ENCODE results near the gene SIRT4. TPM values are rescaled to one million over a fixed set of nuclear protein-coding genes. Genes with fewer than 3 reads are reported as not detected.

The SIRT4 gene
- total RNA-seq, 1 experiment from 2014 or later = 2.1 TPM

DNA sequence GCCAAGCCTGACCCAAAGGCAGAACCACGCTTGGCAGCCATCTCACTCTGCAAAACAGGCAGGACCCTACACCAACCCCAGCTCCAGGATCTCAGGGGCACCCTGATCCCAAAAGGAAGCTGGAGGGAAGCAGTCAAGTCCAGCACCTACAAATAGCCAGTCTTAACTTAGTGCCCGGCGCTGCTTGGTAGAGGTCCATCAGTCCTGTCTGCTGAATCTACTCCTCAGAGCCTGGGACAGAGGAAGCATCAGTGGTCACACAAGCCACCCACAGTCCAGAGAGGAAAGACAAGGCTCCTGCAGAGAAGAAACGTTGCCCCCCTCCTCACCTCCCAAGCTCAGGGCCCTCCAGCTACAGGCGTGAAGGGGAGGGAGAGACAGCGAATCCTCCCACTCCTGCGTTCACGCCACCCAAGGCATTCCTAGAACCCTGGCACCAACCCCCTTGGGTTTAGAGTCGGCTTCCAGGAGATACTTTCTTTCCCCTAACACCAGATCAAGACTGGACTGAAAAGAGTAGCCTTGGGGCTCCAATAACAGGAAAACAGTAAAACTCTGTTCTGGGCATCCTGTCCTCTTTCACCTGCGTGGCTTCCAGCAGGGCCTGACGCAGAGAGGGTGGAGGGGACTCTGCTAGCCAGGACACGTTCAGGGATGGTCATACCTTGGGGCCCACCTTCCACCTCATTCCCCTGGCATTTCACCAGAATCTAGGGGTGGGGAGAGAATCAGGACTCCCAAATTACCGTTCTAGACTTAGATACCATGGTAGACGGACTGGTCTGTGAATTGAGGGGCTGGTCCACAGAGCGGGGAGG lies 37.8 kb upstream of the SIRT4 start:
- ChIA-PET POLR2A (interaction anchor here (0.6 to 4.7 kb wide), 7 partner anchors 19 to 63 kb away, joined by 3 to 117 read pairs (median 9); partner anchors contain the start of genes RNU4-1, RNU4-2 and RPLP0), CTCF (interaction anchor here (1.6 to 7.3 kb wide), 3 partner anchors 27 to 63 kb away, joined by 27 to 229 read pairs (median 73); partner anchors contain the start of gene RPLP0)
- H3K9me3 Mint-ChIP-seq (ENCODE audit: unreplicated experiment) = no peaks in the 10 kb centered on the region
- no peaks in the 10 kb centered on the region for H3K27me3 Mint-ChIP-seq (ENCODE audit: insufficient read depth, unreplicated experiment)
- peaks cover 22% of the 10 kb centered on the region for H3K36me3 Mint-ChIP-seq (ENCODE audit: insufficient read depth, unreplicated experiment)
- no peaks in the 10 kb centered on the region; the same call in 1 of the 2 replicates for H3K36me3 ChIP-seq (ENCODE audit: control insufficient read depth, insufficient read depth, low read length)
- peak overlapping the region; percentile 91 for H3K4me3 Mint-ChIP-seq (ENCODE audit: unreplicated experiment)
- H3K4me3 ChIP-seq (ENCODE audit: low read depth, low read length) = peak overlapping the region; percentile 96
- intact Hi-C loops (cut with micrococcal nuclease; ENCODE audit: unreplicated experiment) = loop anchor here (2.0 kb wide), 1 partner anchor 63 kb away; the partner anchor contains the start of gene RPLP0
- no peaks in the 10 kb centered on the region for H3K9me3 ChIP-seq
- peaks cover 50% of the 10 kb centered on the region for H3K4me1 ChIP-seq
- peak in 1 of 2 experiments; percentile 9 for DNase-seq
- BruUV-seq (replicated peaks) = no TSS peak
- H3K27ac Mint-ChIP-seq (ENCODE audit: unreplicated experiment) = peak overlapping the region; percentile 86
- H3K4me1 Mint-ChIP-seq (ENCODE audit: low read depth, unreplicated experiment) = peaks cover 14% of the 10 kb centered on the region
- H3K27me3 ChIP-seq (replicated peaks; ENCODE audit: control insufficient read depth, insufficient read depth, low read length) = no peaks in the 10 kb centered on the region
- TF ChIP-seq, protein P1, sequence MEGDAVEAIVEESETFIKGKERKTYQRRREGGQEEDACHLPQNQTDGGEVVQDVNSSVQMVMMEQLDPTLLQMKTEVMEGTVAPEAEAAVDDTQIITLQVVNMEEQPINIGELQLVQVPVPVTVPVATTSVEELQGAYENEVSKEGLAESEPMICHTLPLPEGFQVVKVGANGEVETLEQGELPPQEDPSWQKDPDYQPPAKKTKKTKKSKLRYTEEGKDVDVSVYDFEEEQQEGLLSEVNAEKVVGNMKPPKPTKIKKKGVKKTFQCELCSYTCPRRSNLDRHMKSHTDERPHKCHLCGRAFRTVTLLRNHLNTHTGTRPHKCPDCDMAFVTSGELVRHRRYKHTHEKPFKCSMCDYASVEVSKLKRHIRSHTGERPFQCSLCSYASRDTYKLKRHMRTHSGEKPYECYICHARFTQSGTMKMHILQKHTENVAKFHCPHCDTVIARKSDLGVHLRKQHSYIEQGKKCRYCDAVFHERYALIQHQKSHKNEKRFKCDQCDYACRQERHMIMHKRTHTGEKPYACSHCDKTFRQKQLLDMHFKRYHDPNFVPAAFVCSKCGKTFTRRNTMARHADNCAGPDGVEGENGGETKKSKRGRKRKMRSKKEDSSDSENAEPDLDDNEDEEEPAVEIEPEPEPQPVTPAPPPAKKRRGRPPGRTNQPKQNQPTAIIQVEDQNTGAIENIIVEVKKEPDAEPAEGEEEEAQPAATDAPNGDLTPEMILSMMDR (IDR thresholded peaks at IDR 0.05; ENCODE audit: insufficient read depth in 1 of 2, low read depth in 1 of 2, low read length in 1 of 2, severe bottlenecking in 1 of 2, unreplicated experiment in 1 of 2) = no peak

DNA sequence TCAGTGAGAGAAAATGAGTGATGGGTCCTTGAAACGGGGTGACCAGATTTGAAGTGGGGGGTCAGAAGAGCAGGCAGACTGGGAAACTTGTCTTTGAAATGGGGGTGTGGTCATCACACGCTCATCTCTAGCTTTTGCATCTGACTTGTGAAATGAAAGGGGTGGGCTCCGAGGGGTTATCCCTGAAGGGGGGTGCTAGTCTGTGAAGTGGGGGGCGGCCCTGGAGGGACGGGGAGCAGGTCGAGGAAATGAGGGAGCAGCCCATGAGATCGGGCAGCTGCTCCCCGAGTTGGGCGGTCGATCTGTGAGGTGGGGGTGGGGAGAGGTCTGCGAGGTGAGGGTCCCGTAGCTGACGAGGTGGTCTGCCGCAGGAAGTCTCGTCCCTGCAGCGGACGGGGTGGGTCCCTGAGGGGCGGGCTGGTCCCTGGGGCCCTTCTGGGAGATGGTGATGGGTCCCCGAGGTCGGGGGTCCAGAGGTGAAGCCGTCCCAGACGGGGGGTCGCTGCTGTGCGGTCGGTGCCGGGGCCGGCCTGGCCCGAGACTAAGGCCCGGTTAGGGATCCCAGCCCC lies 37.1 kb upstream of the SIRT4 start:
- no peak for DNase-seq
- ChIA-PET CTCF (interaction anchor here (0.6 to 7.3 kb wide), 11 partner anchors 8 to 63 kb away, joined by 3 to 229 read pairs (median 7); partner anchors contain the start of genes RNU4-2, RPLP0 and SIRT4), POLR2A (interaction anchor here (0.6 to 4.7 kb wide), 8 partner anchors 8 to 68 kb away, joined by 3 to 117 read pairs (median 9); partner anchors contain the start of genes RNU4-1, RNU4-2 and RPLP0)
- Histone ChIP-seq H3K4me3 (ENCODE audit: low read depth, low read length) (peak overlapping the region; percentile 96), H3K36me3 (ENCODE audit: control insufficient read depth, insufficient read depth, low read length) (no peaks in the 10 kb centered on the region; the same call in 1 of the 2 replicates), H3K9me3 (no peaks in the 10 kb centered on the region), H3K4me1 (peaks cover 43% of the 10 kb centered on the region), H3K27me3 (replicated peaks; ENCODE audit: control insufficient read depth, insufficient read depth, low read length) (no peaks in the 10 kb centered on the region)
- Mint-ChIP-seq H3K27ac (ENCODE audit: unreplicated experiment) (peak overlapping the region; percentile 86), H3K9me3 (ENCODE audit: unreplicated experiment) (no peaks in the 10 kb centered on the region), H3K27me3 (ENCODE audit: insufficient read depth, unreplicated experiment) (no peaks in the 10 kb centered on the region), H3K4me3 (ENCODE audit: unreplicated experiment) (peak overlapping the region; percentile 91), H3K4me1 (ENCODE audit: low read depth, unreplicated experiment) (peaks cover 14% of the 10 kb centered on the region), H3K36me3 (ENCODE audit: insufficient read depth, unreplicated experiment) (peaks cover 17% of the 10 kb centered on the region)
- TF ChIP-seq, protein P1 (IDR thresholded peaks at IDR 0.05; ENCODE audit: insufficient read depth in 1 of 2, low read depth in 1 of 2, low read length in 1 of 2, severe bottlenecking in 1 of 2, unreplicated experiment in 1 of 2) = no peak
- intact Hi-C loops (cut with micrococcal nuclease; ENCODE audit: unreplicated experiment) = loop anchor here (1.0 to 2.0 kb wide), 2 partner anchors 37 to 64 kb away; partner anchors contain the start of gene RPLP0
- no TSS peak for BruUV-seq (replicated peaks)

Data from Caco-2 (cell line).